Suppressor macrophage (primary cell): Measurements from ENCODE around the gene MAP3K2.
A peak's percentile ranks its signal among the peaks of the same experiment; 100 is the strongest.

ENCODE experiments used
- DNase-seq, 4 experiments: peaks; one replicate each; pipeline ENCODE4 v3.0.0-alpha.2; 2020 to 2022
- total RNA-seq, 17 experiments: gene quantifications; one replicate each; lab custom pipeline; 2026; ENCODE audit warnings: mixed read lengths in 6 of 17, inconsistent platforms in 3 of 17; lab: John Stamatoyannopoulos, UW

The MAP3K2 gene, protein sequence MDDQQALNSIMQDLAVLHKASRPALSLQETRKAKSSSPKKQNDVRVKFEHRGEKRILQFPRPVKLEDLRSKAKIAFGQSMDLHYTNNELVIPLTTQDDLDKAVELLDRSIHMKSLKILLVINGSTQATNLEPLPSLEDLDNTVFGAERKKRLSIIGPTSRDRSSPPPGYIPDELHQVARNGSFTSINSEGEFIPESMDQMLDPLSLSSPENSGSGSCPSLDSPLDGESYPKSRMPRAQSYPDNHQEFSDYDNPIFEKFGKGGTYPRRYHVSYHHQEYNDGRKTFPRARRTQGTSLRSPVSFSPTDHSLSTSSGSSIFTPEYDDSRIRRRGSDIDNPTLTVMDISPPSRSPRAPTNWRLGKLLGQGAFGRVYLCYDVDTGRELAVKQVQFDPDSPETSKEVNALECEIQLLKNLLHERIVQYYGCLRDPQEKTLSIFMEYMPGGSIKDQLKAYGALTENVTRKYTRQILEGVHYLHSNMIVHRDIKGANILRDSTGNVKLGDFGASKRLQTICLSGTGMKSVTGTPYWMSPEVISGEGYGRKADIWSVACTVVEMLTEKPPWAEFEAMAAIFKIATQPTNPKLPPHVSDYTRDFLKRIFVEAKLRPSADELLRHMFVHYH
- total RNA-seq = 40.5 to 294 (median 172) reads per million in 17 experiments

DNA sequence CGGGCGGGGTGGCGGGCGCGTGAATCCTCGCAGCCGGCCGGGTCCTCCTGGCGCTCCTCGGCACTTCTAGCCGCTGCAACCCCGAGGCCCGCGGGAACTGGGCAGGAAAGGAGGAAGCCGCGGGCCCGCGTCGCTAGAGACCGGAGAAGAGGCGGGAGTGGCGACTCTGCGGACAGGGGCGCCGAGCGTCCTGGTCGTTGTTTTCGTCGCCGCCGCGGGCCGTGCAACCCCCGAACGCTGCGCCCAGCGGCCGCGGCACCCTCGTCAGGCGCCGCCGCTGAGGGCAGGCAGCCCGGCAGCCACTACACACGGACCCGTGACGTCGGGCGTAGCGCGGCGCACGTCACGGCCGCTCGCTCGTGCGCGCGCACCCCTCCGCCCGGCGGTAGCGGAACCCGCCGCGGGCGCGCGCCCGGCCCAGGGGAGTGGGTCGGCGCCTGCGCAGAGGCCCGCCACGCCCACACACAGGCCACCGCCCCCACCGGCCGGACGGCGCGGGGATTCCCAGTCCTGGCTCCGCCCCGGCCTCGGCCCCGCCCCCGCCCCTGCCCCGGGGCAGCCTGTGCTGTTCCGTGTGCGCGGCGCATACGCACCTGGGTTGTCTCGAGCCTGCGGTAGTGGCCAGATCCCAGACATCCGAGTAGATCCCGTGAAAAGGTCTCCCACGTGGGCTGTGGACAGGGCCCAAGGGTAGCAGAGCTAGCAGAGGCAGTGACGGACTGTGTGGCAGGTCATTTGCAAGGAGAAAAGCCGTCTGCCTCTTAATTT, at the start of gene MAP3K2:
Gene MAP3K2, minus strand, starts transcription at position 321 of the 768 bp plus-strand sequence. CDS start 44,846 bp downstream, outside the sequence.
- peak; percentile 96 to 99 (median 99) for DNase-seq

DNA sequence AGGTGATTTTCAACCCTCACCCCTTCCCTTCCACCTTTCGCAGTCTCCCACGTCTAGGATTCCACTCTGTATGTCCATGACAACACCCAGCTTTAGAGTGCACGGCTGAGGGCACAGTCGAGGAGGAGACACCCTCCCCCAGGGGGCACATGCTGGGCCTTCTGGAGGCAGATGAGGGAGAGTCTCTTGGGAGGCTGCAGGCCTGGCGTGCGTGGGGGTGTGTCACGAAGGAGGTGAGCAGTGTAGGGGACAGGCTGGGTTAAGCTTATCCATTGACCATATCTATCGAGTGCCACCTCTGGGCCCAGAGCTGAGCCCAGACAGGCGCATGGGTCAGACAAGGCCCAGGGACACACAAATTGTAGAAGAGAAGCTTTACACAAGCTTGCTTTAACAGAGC, 49.3 kb upstream of the MAP3K2 start:
- DNase-seq = no peak

DNA sequence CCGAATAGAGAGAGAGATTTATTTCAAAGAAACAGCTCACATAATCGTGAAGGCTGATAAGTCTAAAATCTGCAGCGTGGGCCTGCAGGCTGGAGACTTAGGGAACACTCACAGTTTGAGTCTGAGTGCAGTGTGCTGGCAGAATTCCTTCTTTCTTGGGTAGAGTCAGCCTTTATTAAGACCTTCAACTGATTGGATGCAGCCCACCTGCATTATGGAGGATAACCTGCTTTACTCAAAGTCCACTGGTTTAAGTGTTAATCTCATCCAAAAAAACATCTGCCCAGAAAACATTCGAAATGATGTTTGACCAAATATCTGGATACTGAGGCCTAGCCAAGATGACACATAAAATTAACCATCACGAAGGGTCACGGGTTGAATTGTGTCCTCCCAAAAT, 46.7 kb upstream of the MAP3K2 start:
- DNase-seq = no peak

DNA sequence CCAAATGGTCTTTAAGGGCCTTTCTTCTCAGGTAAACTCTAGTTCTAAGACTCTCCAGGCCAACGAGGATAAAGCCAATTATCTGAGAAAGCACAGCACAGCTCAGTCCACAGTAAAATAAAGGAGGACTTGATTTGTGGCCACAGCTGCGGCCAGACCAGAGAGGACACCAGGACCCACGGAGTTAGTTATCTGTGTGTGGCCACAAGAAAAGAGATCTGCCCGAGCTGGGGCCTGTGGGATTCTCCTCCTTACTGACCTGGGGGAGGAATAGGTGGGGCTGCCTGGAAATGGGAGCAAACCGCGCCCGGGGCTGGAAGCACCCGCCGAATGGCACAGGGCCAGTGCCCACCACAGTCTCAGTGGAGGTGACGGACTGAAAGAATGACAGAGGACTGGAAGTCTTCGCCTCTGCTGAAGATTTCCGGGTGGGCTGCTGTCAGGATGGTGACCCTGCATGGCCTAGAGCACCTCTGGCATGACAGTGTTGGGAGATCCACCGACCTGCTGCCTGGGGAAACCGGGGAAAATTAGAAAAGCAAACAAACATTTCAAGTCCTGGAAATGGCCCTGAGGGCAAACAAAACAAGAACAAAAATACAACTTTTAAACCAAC, 43.7 kb upstream of the MAP3K2 start:
- DNase-seq = no peak

DNA sequence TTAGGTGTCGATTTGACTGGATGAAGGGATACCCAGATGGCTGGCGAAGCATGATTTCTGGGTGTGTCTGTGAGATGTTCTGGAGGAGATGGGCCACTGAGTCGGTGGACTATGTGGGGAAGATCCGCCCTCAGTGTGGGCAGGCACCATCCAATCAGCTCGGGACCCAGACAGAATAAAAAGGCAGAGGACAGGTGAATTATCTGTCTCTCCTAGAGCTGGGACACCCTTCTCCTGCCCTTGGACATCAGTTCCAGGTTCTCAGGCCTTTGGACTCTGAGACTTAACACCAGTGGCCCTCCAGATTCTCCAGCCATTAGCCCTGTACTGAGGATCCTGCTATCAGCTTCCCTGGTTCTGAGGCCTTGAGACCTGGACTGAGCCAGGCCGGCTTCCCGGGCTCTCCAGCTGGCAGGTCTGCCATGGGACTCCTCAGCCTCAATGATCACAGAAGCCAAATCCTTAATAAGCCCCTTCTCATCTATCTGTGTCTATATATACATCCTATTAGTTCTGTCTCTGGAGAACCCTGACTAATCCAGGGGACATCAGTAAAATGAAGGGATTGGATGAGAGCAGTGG, 42.2 kb upstream of the MAP3K2 start:
- no peak for DNase-seq

DNA sequence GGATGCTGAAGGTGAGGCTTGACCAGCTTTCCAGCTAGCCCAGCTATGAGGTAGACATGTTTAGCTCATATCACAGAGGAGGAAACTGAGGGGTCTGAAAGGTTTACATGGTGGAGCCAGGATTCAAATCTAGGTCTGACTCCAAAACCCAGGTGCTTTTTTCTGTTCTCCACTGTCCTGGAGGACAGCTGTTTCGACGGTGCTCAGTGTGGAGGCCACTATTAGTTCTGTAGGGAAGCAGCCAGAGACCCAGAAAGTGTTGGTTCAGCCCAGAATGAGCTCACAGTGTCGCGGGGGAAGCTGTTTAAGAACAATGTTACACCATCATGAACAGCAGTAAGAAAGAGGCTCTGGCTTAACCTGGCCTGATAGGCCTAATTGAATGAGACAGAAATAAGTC, 41.5 kb upstream of the MAP3K2 start:
- no peak for DNase-seq

DNA sequence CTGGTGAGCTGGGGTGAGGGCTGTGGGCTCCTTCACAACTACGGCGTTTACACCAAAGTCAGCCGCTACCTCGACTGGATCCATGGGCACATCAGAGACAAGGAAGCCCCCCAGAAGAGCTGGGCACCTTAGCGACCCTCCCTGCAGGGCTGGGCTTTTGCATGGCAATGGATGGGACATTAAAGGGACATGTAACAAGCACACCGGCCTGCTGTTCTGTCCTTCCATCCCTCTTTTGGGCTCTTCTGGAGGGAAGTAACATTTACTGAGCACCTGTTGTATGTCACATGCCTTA, 41.0 kb upstream of the MAP3K2 start:
- no peak for DNase-seq

DNA sequence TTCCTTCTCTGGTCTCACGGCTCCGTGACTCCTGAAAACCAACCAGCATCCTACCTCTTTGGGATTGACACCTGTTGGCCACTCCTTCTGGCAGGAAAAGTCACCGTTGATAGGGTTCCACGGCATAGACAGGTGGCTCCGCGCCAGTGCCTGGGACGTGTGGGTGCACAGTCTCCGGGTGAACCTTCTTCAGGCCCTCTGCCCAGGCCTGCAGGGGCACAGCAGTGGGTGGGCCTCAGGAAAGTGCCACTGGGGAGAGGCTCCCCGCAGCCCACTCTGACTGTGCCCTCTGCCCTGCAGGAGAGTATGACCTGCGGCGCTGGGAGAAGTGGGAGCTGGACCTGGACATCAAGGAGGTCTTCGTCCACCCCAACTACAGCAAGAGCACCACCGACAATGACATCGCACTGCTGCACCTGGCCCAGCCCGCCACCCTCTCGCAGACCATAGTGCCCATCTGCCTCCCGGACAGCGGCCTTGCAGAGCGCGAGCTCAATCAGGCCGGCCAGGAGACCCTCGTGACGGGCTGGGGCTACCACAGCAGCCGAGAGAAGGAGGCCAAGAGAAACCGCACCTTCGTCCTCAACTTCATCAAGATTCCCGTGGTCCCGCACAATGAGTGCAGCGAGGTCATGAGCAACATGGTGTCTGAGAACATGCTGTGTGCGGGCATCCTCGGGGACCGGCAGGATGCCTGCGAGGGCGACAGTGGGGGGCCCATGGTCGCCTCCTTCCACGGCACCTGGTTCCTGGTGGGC, 40.5 kb upstream of the MAP3K2 start:
- DNase-seq = no peak

DNA sequence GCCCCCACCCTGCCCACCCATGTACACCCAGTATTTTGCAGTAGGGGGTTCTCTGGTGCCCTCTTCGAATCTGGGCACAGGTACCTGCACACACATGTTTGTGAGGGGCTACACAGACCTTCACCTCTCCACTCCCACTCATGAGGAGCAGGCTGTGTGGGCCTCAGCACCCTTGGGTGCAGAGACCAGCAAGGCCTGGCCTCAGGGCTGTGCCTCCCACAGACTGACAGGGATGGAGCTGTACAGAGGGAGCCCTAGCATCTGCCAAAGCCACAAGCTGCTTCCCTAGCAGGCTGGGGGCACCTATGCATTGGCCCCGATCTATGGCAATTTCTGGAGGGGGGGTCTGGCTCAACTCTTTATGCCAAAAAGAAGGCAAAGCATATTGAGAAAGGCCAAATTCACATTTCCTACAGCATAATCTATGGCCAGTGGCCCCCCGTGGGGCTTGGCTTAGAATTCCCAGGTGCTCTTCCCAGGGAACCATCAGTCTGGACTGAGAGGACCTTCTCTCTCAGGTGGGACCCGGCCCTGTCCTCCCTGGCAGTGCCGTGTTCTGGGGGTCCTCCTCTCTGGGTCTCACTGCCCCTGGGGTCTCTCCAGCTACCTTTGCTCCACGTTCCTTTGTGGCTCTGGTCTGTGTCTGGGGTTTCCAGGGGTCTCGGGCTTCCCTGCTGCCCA, 39.7 kb upstream of the MAP3K2 start:
- no peak for DNase-seq

DNA sequence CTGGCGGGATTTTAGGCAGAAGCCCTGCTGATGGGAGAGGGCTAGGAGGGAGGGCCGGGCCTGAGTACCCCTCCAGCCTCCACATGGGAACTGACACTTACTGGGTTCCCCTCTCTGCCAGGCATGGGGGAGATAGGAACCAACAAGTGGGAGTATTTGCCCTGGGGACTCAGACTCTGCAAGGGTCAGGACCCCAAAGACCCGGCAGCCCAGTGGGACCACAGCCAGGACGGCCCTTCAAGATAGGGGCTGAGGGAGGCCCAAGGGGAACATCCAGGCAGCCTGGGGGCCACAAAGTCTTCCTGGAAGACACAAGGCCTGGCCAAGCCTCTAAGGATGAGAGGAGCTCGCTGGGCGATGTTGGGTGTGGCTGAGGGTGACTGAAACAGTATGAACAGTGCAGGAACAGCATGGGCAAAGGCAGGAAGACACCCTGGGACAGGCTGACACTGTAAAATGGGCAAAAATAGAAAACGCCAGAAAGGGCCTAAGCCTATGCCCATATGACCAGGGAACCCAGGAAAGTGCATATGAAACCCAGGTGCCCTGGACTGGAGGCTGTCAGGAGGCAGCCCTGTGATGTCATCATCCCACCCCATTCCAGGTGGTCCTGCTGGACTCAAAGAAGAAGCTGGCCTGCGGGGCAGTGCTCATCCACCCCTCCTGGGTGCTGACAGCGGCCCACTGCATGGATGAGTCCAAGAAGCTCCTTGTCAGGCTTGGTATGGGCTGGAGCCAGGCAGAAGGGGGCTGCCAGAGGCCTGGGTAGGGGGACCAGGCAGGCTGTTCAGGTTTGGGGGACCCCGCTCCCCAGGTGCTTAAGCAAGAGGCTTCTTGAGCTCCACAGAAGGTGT, 39.0 kb upstream of the MAP3K2 start:
- DNase-seq = no peak

DNA sequence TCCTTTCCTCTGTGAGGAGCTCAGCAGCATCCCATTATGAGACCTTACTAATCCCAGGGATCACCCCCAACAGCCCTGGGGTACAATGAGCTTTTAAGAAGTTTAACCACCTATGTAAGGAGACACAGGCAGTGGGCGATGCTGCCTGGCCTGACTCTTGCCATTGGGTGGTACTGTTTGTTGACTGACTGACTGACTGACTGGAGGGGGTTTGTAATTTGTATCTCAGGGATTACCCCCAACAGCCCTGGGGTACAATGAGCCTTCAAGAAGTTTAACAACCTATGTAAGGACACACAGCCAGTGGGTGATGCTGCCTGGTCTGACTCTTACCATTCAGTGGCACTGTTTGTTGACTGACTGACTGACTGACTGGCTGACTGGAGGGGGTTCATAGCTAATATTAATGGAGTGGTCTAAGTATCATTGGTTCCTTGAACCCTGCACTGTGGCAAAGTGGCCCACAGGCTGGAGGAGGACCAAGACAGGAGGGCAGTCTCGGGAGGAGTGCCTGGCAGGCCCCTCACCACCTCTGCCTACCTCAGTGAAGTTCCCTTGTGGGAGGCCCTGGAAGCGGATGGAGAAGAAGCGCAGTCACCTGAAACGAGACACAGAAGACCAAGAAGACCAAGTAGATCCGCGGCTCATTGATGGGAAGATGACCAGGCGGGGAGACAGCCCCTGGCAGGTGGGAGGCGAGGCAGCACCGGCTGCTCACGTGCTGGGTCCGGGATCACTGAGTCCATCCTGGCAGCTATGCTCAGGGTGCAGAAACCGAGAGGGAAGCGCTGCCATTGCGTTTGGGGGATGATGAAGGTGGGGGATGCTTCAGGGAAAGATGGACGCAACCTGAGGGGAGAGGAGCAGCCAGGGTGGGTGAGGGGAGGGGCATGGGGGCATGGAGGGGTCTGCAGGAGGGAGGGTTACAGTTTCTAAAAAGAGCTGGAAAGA, 38.0 kb upstream of the MAP3K2 start:
- DNase-seq = no peak

DNA sequence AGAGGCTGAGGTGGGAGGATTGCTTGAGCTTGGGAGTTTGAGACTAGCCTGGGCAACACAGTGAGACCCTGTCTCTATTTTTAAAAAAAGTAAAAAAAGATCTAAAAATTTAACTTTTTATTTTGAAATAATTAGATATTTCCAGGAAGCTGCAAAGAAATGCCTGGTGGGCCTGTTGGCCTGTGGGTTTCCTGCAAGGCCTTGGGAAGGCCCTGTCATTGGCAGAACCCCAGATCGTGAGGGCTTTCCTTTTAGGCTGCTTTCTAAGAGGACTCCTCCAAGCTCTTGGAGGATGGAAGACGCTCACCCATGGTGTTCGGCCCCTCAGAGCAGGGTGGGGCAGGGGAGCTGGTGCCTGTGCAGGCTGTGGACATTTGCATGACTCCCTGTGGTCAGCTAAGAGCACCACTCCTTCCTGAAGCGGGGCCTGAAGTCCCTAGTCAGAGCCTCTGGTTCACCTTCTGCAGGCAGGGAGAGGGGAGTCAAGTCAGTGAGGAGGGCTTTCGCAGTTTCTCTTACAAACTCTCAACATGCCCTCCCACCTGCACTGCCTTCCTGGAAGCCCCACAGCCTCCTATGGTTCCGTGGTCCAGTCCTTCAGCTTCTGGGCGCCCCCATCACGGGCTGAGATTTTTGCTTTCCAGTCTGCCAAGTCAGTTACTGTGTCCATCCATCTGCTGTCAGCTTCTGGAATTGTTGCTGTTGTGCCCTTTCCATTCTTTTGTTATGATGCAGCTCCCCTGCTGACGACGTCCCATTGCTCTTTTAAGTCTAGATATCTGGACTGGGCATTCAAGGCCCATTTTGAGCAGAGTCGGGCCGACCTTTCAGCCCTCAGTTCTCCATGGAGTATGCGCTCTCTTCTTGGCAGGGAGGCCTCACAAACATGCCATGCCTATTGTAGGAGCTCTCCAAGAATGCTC, 37.1 kb upstream of the MAP3K2 start:
- no peak for DNase-seq

DNA sequence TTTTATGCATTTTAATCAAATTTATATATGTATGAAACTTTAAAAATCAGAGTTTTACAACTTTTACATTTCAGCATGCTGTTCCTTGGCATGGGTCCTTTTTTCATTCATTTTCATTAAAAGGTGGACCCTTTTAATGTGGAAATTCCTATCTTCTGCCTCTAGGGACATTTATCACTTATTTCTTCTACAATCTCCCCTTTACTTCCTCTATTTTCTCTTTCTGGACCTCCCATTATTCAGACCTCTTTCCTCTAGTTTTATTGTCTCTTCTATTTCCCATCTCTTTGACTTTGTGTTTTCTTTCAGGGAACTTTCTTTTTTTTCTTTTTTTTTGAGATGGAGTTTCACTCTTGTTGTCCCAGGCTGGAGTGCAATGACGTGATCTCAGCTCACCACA, 36.1 kb upstream of the MAP3K2 start:
- DNase-seq = peak in 2 of 4 experiments; percentile 24 to 38

DNA sequence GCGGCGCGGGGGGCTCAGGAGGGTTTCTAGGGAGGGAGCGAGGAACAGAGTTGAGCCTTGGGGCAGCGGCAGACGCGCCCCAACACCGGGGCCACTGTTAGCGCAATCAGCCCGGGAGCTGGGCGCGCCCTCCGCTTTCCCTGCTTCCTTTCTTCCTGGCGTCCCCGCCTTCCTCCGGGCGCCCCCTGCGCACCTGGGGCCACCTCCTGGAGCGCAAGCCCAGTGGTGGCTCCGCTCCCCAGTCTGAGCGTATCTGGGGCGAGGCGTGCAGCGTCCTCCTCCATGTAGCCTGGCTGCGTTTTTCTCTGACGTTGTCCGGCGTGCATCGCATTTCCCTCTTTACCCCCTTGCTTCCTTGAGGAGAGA, 35.7 kb upstream of the MAP3K2 start:
- DNase-seq = peak in 2 of 4 experiments; percentile 23 to 25

DNA sequence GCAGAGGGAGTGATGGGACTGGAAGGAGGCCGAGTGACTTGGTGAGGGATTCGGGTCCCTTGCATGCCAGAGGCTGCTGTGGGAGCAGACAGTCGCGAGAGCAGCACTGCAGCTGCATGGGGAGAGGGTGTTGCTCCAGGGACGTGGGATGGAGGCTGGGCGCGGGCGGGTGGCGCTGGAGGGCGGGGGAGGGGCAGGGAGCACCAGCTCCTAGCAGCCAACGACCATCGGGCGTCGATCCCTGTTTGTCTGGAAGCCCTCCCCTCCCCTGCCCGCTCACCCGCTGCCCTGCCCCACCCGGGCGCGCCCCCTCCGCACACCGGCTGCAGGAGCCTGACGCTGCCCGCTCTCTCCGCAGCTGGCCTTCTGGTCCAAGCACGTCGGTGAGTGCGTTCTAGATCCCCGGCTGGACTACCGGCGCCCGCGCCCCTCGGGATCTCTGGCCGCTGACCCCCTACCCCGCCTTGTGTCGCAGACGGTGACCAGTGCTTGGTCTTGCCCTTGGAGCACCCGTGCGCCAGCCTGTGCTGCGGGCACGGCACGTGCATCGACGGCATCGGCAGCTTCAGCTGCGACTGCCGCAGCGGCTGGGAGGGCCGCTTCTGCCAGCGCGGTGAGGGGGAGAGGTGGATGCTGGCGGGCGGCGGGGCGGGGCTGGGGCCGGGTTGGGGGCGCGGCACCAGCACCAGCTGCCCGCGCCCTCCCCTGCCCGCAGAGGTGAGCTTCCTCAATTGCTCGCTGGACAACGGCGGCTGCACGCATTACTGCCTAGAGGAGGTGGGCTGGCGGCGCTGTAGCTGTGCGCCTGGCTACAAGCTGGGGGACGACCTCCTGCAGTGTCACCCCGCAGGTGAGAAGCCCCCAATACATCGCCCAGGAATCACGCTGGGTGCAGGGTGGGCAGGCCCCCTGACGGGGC, 35.0 kb upstream of the MAP3K2 start:
- peak in 3 of 4 experiments; percentile 45 to 61 (median 55) for DNase-seq

DNA sequence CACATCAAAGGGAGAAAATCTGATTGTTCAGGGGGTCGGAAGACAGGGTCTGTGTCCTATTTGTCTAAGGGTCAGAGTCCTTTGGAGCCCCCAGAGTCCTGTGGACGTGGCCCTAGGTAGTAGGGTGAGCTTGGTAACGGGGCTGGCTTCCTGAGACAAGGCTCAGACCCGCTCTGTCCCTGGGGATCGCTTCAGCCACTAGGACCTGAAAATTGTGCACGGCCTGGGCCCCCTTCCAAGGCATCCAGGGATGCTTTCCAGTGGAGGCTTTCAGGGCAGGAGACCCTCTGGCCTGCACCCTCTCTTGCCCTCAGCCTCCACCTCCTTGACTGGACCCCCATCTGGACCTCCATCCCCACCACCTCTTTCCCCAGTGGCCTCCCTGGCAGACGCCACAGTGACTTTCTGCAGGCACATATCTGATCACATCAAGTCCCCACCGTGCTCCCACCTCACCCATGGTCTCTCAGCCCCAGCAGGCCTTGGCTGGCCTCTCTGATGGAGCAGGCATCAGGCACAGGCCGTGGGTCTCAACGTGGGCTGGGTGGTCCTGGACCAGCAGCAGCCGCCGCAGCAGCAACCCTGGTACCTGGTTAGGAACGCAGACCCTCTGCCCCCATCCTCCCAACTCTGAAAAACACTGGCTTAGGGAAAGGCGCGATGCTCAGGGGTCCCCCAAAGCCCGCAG, 34.2 kb upstream of the MAP3K2 start:
- no peak for DNase-seq
